ENCODE results near the gene DOK6. TPM values are rescaled to one million over a fixed set of nuclear protein-coding genes. Genes with fewer than 3 reads are reported as not detected.

The DOK6 gene
- total RNA-seq, 1 donor from 2014 or later = 8.9 TPM

GRCh38 chr18:69723434-69723833 lies 322.7 kb downstream of the DOK6 start:
- no peak for TF ChIP-seq CTCF (IDR thresholded peaks at IDR 0.05)
- no peak for DNase-seq (ENCODE audit: low spot score)
- peaks cover 7% of the 10 kb centered on the region for H3K36me3 Mint-ChIP-seq (ENCODE audit: low read depth)
- no peaks in the 10 kb centered on the region for H3K27me3 Mint-ChIP-seq (ENCODE audit: low read depth)
- H3K27ac Mint-ChIP-seq (ENCODE audit: unreplicated experiment) = no peak overlapping the region
- peaks cover 9% of the 10 kb centered on the region for H3K9me3 Mint-ChIP-seq (ENCODE audit: low read depth)
- H3K4me3 Mint-ChIP-seq (ENCODE audit: unreplicated experiment) = no peak overlapping the region
- peaks cover 16% of the 10 kb centered on the region for H3K4me1 Mint-ChIP-seq (ENCODE audit: low read depth)

DNA sequence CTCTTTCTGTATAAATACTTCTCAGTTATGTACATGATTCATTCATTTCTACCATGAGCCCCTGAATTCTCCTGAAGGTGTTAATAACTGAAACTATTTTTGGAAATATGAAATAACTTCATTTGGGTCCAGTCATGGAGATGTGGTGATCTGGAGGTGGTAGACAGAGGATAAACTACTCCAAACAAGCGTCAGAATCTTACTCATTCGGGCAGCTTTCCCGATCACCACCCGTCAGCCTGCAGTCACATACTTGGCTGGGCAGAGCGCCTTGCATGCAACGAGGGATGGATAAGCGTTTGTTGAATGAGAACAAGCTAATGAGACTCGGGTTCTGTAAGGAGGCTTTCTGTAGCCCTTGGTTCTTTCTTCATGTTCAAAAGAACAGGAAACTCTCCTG lies 324.3 kb downstream of the DOK6 start:
- no peak overlapping the region for H3K4me3 Mint-ChIP-seq (ENCODE audit: unreplicated experiment)

DNA sequence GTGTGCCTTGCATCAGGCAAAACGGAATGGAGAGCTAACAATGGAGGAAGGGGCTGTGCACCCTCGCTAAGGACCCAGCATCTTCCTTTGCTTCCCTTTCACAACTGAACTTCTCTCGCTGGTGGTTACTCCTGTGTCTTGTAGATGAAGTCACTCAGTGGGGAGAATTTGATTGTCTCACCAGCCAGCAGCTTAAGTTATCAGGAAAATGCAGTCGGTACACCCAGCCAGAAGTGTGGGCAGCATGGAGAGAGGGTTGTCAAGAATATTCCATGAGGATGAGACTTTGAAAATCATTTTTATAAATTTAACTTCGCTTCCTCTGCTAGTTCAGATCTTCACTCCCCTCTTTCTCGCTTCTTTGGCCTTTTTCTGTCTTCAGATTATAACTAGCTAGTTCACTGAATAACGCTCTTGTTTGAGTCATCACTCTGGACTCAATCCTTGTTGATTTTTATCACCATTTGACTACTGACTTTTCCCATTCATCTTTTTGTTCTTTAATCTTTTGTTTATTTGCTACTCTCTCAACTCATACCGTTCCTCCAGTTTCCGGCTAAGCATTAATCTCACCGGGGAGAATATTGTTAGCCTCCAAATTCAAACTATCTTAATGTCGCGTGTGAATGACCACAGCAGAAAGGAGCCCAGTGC lies 325.3 kb downstream of the DOK6 start:
- no peaks in the 10 kb centered on the region for H3K27me3 Mint-ChIP-seq (ENCODE audit: low read depth)

More for the DNA sequence above, 324.3 kb downstream of the DOK6 start:
- Mint-ChIP-seq H3K9me3 (ENCODE audit: low read depth) (no peaks in the 10 kb centered on the region), H3K4me1 (ENCODE audit: low read depth) (peaks cover 21% of the 10 kb centered on the region), H3K27me3 (ENCODE audit: low read depth) (no peaks in the 10 kb centered on the region), H3K36me3 (ENCODE audit: low read depth) (no peaks in the 10 kb centered on the region), H3K27ac (ENCODE audit: unreplicated experiment) (no peak overlapping the region)
- no peak for TF ChIP-seq CTCF (IDR thresholded peaks at IDR 0.05)
- no peak for DNase-seq (ENCODE audit: low spot score)

GRCh38 chr18:69727912-69728572 lies 327.4 kb downstream of the DOK6 start:
- H3K4me3 Mint-ChIP-seq (ENCODE audit: unreplicated experiment) = no peak overlapping the region
- H3K9me3 Mint-ChIP-seq (ENCODE audit: low read depth) = no peaks in the 10 kb centered on the region
- DNase-seq (ENCODE audit: low spot score) = no peak
- no peak overlapping the region for H3K27ac Mint-ChIP-seq (ENCODE audit: unreplicated experiment)
- no peaks in the 10 kb centered on the region for H3K36me3 Mint-ChIP-seq (ENCODE audit: low read depth)
- TF ChIP-seq CTCF (IDR thresholded peaks at IDR 0.05) = no peak
- H3K4me1 Mint-ChIP-seq (ENCODE audit: low read depth) = peaks cover 20% of the 10 kb centered on the region
- H3K27me3 Mint-ChIP-seq (ENCODE audit: low read depth) = no peaks in the 10 kb centered on the region

More for the DNA sequence above, 325.3 kb downstream of the DOK6 start:
- H3K9me3 Mint-ChIP-seq (ENCODE audit: low read depth) = no peaks in the 10 kb centered on the region
- no peaks in the 10 kb centered on the region for H3K36me3 Mint-ChIP-seq (ENCODE audit: low read depth)
- DNase-seq (ENCODE audit: low spot score) = no peak
- H3K4me1 Mint-ChIP-seq (ENCODE audit: low read depth) = peaks cover 21% of the 10 kb centered on the region
- no peak overlapping the region for H3K27ac Mint-ChIP-seq (ENCODE audit: unreplicated experiment)
- no peak overlapping the region for H3K4me3 Mint-ChIP-seq (ENCODE audit: unreplicated experiment)
- TF ChIP-seq CTCF (IDR thresholded peaks at IDR 0.05) = no peak

- no peaks in the 10 kb centered on the region for H3K27me3 Mint-ChIP-seq (ENCODE audit: low read depth)
- H3K36me3 Mint-ChIP-seq (ENCODE audit: low read depth) = no peaks in the 10 kb centered on the region
- H3K4me3 Mint-ChIP-seq (ENCODE audit: unreplicated experiment) = no peak overlapping the region
- H3K9me3 Mint-ChIP-seq (ENCODE audit: low read depth) = no peaks in the 10 kb centered on the region
- TF ChIP-seq CTCF (IDR thresholded peaks at IDR 0.05) = no peak
- no peak overlapping the region for H3K27ac Mint-ChIP-seq (ENCODE audit: unreplicated experiment)
- H3K4me1 Mint-ChIP-seq (ENCODE audit: low read depth) = peaks cover 15% of the 10 kb centered on the region
- DNase-seq (ENCODE audit: low spot score) = no peak
Observed at GRCh38 chr18:69730664-69731063, 330.0 kb downstream of the DOK6 start.

Data from chondrocyte (in vitro differentiated cells).